RWPE1 (cell line): ENCODE measurements around the gene MAN2A2.

ENCODE experiments used
- CTCF ChIA-PET: fragments of 350-600 bp; sonication (Branson Sonifier 250); formaldehyde crosslinking; extraction: SDS; loops from one replicate; lab custom pipeline; 2021; lab: Yijun Ruan, JAX
- POLR2A ChIA-PET: fragments of 400-600 bp; formaldehyde crosslinking; extraction: SDS; loops from one replicate; lab custom pipeline; 2020; ENCODE audit warnings: antibody characterized with exemption; ENCODE audit not compliant: low non-redundant PET; lab: Yijun Ruan, JAX
- DNase-seq: peaks from one replicate; pipeline ENCODE4 v3.0.0; 2012; ENCODE audit warnings: low spot score
- H3K27ac ChIP-seq: fragments of 450-650 bp; 2 replicates; pipeline ENCODE4 v1.5.1; 2017
- TF ChIP-seq, protein P1 (sequence below): fragments of 450-650 bp; conservative IDR thresholded peaks from 2 replicates; pipeline ENCODE4 v1.5.1; 2017; ENCODE audit warnings: low read depth, mild to moderate bottlenecking

MAN2A2 gene

DNA sequence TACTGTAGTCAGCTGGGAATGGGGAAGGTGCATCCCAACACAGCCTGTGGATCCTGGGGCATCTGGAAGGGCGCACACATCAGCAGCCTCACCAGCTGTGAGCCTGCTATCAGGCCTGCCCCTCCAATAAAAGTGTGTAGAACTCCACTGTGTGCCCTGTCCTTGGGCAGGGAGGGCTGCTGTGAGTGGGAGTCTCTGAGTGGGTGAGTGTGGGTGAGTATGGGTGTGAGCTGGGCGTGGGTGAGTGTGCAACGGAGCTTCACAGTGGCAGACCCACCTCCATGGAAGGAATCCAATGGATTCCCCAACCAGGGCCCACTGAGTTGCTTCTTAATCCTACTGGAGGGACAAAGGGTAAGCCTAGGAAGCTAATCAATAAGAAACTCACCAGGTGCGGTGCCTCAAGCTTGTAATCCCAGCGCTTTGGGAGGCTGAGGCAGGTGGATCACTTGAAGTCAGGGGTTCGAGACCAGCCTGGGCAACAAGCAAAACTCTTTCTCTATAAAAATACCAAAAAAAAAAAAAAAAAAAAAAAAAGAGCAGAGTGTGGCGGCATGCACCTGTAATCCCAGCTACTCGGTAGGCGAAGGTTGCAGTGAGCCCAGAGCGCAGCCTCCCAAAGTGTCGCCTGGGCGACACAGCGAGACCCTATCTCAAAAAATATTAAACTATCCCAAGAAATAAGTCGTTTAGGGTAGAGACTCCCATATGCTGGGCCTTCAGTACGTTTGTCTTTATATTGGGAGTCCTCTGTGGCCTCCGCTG is 51.0 kb downstream of the MAN2A2 start:
- CTCF ChIA-PET, result interaction anchor here (1.6 to 4.4 kb wide), 2 partner anchors 22 to 96 kb away, joined by 4 to 23 read pairs; partner anchors contain the start of gene HDDC3
- POLR2A ChIA-PET, result interaction anchor here (0.8 to 1.5 kb wide), 2 partner anchors 21 to 54 kb away, joined by 3 to 6 read pairs; partner anchors contain the start of gene HDDC3
- no peak for DNase-seq
- H3K27ac ChIP-seq, result peak overlapping the region; percentile 98
- TF ChIP-seq, protein P1, sequence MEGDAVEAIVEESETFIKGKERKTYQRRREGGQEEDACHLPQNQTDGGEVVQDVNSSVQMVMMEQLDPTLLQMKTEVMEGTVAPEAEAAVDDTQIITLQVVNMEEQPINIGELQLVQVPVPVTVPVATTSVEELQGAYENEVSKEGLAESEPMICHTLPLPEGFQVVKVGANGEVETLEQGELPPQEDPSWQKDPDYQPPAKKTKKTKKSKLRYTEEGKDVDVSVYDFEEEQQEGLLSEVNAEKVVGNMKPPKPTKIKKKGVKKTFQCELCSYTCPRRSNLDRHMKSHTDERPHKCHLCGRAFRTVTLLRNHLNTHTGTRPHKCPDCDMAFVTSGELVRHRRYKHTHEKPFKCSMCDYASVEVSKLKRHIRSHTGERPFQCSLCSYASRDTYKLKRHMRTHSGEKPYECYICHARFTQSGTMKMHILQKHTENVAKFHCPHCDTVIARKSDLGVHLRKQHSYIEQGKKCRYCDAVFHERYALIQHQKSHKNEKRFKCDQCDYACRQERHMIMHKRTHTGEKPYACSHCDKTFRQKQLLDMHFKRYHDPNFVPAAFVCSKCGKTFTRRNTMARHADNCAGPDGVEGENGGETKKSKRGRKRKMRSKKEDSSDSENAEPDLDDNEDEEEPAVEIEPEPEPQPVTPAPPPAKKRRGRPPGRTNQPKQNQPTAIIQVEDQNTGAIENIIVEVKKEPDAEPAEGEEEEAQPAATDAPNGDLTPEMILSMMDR, result no peak

DNA sequence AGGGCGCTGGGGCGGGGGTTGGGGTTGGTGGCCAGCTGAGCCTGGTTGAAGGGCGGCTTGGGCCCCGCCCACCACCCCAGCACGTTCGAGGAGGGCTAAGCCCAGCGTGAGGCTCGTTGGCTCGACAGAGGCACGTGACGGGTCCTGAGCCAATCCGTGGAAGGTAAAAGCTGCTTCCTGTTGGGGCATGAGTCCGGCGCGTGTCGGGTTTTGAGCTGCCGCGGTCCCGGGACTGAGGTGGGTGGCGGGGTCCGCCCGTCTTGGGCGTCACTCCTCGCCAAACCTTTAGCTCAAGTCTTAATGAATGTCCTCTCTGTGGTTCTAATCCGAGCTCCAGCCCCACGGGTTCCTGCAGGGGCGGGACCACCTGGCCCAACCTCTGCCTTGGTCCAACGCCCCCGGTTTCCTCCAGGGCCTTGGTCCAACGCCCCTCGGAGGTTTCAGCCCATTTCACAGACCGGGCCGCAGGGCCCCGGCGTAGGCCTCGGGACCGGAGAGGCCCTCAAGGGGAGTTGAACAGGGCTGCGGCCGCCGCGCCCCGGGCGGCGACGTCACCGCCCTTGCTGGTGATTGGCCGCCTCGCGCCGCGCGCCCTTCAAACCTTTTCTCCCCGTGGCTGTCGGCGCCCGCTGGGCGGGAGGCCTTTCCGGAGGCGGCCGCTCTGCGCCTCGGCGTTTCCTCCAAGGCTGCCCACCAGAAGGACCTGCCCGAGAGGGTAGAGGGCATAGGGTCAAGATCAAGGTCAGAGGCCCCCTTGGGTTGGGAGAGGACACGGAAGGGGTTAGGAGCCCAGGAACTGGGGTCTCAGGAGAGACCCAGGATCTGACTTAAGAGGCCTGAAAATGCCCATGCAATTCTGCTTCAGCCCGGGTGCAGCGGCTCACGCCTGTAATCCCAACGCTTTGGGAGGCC is 51.9 kb downstream of the MAN2A2 start, which contains the start of gene RCCD1:
TSS of gene RCCD1 (plus strand) at position 173 of the 912 bp plus-strand sequence. CDS start 1,851 bp downstream, outside the sequence.
- H3K27ac ChIP-seq, result peak within 1 kb of the TSS; percentile 98
- POLR2A ChIA-PET, result interaction anchor here (0.8 to 1.5 kb wide), 2 partner anchors 22 to 53 kb away, joined by 3 to 6 read pairs; partner anchors contain the start of gene HDDC3
- TF ChIP-seq, protein P1, result no peak
- DNase-seq, result peak; percentile 99
- CTCF ChIA-PET, result interaction anchor here (0.7 to 4.4 kb wide), 4 partner anchors 23 to 1878 kb away, joined by 3 to 23 read pairs (median 8); partner anchors contain the start of gene HDDC3

DNA sequence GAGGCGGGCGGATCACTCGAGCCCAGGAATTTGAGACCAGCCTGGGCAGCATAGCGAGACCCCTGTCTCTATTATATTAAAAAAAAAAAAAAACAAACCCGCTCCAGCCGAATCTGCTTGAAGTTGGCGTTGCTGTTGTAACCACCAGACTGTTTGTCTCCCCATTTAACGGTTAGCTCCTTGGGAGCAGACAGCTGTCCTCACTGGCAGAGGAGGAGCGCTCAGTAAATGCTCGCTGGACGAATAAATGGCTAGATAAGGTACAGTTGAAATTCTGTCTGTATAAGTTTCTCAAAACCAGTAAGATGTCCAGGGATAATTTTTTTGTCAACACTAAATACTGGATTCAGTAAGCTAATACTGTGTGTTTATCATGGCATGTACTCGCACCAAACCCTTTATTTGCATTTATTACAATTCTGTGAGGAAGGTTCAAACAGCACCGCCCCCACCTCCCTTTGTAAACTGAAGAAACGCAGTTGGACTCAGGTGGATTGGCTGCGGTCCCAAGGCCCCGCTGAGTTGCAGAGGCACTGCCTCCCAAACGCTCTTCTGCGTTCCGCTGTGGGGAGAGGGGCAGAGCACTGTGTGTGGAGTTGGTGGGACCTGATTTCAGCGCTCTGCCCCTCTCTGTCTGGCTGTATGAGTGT is 52.6 kb downstream of the MAN2A2 start:
- ChIA-PET CTCF (interaction anchor here (0.6 to 4.4 kb wide), 15 partner anchors 12 to 1949 kb away, joined by 3 to 23 read pairs (median 7); partner anchors contain the start of gene HDDC3), POLR2A (no interaction called here)
- DNase-seq, result peak; percentile 35
- peak overlapping the region; percentile 98 for H3K27ac ChIP-seq
- TF ChIP-seq, protein P1, result no peak

DNA sequence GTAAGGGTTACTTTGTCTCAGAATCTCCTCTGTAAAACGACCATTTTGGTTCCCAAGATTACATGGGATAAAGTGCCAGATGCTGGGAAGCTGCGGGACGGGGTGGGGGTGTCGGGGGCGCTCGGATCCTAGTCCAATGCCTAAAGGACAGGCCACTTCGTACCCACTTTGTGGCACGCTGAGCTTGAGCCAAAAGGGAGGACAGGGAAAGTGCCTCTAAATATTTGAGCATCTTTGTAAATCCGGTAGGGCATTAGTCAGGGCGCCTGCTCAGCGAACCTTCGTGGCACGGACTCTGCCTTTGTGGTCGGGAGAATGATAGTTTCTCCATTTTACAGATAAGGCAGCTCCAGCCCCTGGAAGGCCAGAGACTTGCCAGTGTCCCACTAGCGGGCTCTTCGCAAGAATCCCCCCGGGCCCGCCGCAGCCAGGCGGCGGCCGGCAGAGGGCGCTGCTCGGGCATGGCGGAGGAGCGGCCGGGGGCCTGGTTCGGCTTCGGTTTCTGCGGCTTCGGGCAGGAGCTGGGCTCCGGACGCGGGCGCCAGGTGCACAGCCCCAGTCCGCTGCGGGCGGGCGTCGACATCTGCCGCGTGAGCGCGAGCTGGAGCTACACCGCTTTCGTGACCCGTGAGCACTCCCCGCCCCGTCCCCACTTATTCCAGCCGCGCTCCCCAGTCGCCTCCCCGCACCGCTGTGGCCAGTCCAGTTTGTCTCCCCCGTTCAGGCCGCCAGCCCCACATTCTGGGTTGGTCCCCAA is 53.4 kb downstream of the MAN2A2 start:
- CTCF ChIA-PET, result interaction anchor here (0.5 to 4.4 kb wide), 31 partner anchors 10 to 1948 kb away, joined by 3 to 23 read pairs (median 4); partner anchors contain the start of genes BLM, HDDC3 and UNC45A
- POLR2A ChIA-PET, result interaction anchor here (0.6 kb wide), 1 partner anchor 38 kb away, joined by 3 read pairs; the partner anchor contains the start of gene PRC1
- H3K27ac ChIP-seq, result peak overlapping the region; percentile 98
- TF ChIP-seq, protein P1, result peak; percentile 99
- DNase-seq, result peak; percentile 88

DNA sequence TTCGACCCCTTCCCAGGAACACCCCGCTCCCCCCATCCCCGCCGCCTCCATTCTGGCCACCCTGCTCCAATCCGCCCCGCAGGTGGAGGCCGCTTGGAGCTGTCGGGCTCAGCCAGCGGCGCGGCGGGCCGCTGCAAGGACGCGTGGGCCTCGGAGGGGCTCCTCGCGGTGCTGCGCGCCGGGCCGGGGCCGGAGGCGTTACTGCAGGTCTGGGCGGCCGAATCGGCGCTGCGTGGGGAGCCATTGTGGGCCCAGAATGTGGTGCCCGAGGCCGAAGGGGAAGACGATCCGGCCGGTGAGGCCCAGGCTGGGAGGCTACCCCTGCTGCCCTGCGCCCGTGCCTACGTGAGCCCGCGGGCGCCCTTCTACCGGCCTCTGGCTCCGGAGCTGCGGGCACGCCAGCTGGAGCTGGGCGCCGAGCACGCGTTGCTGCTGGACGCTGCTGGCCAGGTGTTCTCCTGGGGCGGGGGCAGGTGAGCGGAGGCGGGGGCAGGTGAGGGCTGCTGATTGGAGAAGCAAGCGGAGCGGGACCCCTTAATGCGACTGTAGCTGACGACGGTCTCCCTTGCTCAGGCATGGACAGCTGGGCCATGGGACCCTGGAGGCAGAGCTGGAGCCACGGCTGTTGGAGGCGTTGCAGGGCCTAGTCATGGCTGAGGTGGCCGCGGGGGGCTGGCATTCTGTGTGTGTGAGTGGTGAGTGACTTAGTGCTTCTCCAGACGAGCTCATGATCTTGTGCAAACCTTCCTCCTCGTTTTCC is 54.1 kb downstream of the MAN2A2 start:
- POLR2A ChIA-PET, result interaction anchor here (0.6 kb wide), 1 partner anchor 37 kb away, joined by 3 read pairs; the partner anchor contains the start of gene PRC1
- CTCF ChIA-PET, result interaction anchor here (0.5 to 4.4 kb wide), 28 partner anchors 9 to 1312 kb away, joined by 3 to 23 read pairs (median 5); partner anchors contain the start of genes BLM, HDDC3 and UNC45A
- peak; percentile 30 for DNase-seq
- TF ChIP-seq, protein P1, result no peak
- peak overlapping the region; percentile 98 for H3K27ac ChIP-seq
